H1 (cell line): ENCODE measurements around the gene ELANE. TPM values are rescaled to one million over a fixed set of nuclear protein-coding genes. Genes with fewer than 3 reads are reported as not detected.

ENCODE experiments used
- CTBP2 ChIP-seq: IDR thresholded peaks from 2 replicates; pipeline ENCODE4 v1.7.0; 2011; ENCODE audit warnings: borderline replicate concordance, mild to moderate bottlenecking, moderate library complexity, mixed read lengths, low read length; ENCODE audit not compliant: insufficient read depth, insufficient read length
- JUND ChIP-seq: IDR thresholded peaks from 2 replicates; pipeline ENCODE4 v1.6.1; 2011; ENCODE audit warnings: mild to moderate bottlenecking, improper control_type of control experiment, low read length
- POU5F1 ChIP-seq: IDR thresholded peaks from 2 replicates; pipeline ENCODE4 v1.6.1; 2011; ENCODE audit warnings: low read depth, mild to moderate bottlenecking, low read length, moderate library complexity
- RAD21 ChIP-seq, 2 experiments: IDR thresholded peaks in 1 of 2; conservative IDR thresholded peaks in 1 of 2; 2 replicates each; pipeline ENCODE4 v1.6.1; 2011; ENCODE audit warnings: low read depth in 2 of 2, low read length in 2 of 2, improper control_type of control experiment in 1 of 2, inconsistent platforms in 1 of 2, mild to moderate bottlenecking in 1 of 2, moderate library complexity in 1 of 2
- RBBP5 ChIP-seq: IDR thresholded peaks from 2 replicates; pipeline ENCODE4 v1.7.1; 2012; ENCODE audit warnings: low read depth, mild to moderate bottlenecking, inconsistent platforms, low read length, moderate library complexity, borderline replicate concordance
- SIN3A ChIP-seq, 2 experiments: IDR thresholded peaks in 1 of 2; conservative IDR thresholded peaks in 1 of 2; 2 replicates each; pipeline ENCODE4 v1.6.1; 2011 to 2012; ENCODE audit warnings: low read length in 2 of 2, improper control_type of control experiment in 1 of 2, low read depth in 1 of 2, mild to moderate bottlenecking in 1 of 2
- polyA plus RNA-seq, 7 experiments: library from polyadenylated mRNA; depleted of rRNA in 3 of 7; stranded (reverse) in 5 of 7; unstranded in 2 of 7; fragments of >200 nt in 5 of 7; fragments of 200-250 nt in 2 of 7; gene quantifications; 1 replicate in 5 of 7; 2 replicates in 1 of 7; 4 replicates in 1 of 7; pipeline versions ENCODE4 v1.2.1 to v1.2.3, GENCODE V29; 2011 to 2013; ENCODE audit warnings: missing spikeins in 2 of 7, mixed read lengths in 2 of 7
- total RNA-seq: library from RNA; stranded (reverse); fragmentation: NEBNext Ultra II Directional; extraction: Animal tissue kit (Norgen Biotek cat#: 25700); gene quantifications from 2 replicates; pipeline ENCODE4 v1.2.1, GENCODE V29; 2021
- TF ChIP-seq, protein P1 (sequence below): IDR thresholded peaks from 2 replicates; pipeline ENCODE4 v1.6.1; 2012; ENCODE audit warnings: inconsistent platforms
- TF ChIP-seq, protein P2 (sequence below): IDR thresholded peaks from 2 replicates; pipeline ENCODE4 v1.6.1; 2012; ENCODE audit warnings: low read length, inconsistent platforms

The ELANE gene
- total and polyA plus RNA-seq, 2 of the 8 experiments (the other 6 are each of a cell fraction or from before 2014, with no cell fraction given), result not detected

DNA sequence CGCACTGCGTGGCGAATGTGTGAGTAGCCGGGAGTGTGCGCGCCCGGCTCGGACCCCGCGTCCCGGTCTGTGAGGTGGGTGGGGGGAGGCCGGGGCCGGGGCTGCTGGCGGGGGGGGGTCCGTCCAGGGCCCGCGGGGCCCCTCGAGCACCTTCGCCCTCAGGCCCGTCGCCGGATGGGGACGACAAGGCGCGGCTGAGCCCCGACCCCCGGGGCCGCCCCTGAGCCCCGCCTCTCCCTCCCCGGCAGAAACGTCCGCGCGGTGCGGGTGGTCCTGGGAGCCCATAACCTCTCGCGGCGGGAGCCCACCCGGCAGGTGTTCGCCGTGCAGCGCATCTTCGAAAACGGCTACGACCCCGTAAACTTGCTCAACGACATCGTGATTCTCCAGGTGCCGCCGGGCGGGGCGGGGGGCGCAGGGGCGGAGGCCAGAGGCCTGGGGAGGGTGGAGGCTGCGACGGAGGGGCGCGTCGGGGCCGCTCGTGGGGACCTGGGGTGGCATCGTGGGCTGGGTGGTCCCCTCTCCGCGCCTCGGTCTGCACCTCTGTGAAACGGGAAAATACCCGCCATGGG, 997 bp downstream of the ELANE start (continued):
- no peak for TF ChIP-seq CTBP2
- no peak for TF ChIP-seq RBBP5
- no peak for TF ChIP-seq RAD21 (IDR thresholded peaks at IDR 0.05 in 1 of 2, conservative IDR thresholded peaks at IDR 0.05 in 1 of 2; ENCODE audit: low read depth in 2 of 2, low read length in 2 of 2)
- TF ChIP-seq JUND, result no peak
- TF ChIP-seq SIN3A (conservative IDR thresholded peaks at IDR 0.05 in 1 of 2, IDR thresholded peaks at IDR 0.05 in 1 of 2; ENCODE audit: low read depth in 1 of 2, low read length in 2 of 2), result no peak
- TF ChIP-seq, protein P1, sequence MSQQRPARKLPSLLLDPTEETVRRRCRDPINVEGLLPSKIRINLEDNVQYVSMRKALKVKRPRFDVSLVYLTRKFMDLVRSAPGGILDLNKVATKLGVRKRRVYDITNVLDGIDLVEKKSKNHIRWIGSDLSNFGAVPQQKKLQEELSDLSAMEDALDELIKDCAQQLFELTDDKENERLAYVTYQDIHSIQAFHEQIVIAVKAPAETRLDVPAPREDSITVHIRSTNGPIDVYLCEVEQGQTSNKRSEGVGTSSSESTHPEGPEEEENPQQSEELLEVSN, result no peak
- TF ChIP-seq, protein P2, sequence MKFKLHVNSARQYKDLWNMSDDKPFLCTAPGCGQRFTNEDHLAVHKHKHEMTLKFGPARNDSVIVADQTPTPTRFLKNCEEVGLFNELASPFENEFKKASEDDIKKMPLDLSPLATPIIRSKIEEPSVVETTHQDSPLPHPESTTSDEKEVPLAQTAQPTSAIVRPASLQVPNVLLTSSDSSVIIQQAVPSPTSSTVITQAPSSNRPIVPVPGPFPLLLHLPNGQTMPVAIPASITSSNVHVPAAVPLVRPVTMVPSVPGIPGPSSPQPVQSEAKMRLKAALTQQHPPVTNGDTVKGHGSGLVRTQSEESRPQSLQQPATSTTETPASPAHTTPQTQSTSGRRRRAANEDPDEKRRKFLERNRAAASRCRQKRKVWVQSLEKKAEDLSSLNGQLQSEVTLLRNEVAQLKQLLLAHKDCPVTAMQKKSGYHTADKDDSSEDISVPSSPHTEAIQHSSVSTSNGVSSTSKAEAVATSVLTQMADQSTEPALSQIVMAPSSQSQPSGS, result no peak
- TF ChIP-seq POU5F1, result no peak
